Prostate gland (tissue), 2 donors: ENCODE measurements around the gene SIGLEC6.

Experiments used
- CTCF ChIP-seq, 4 experiments: fragments of 200-600 bp in 2 of 4; fragments of 450-650 bp in 2 of 4; sonication (generic) in 2 of 4; IDR thresholded peaks; 1 replicate in 3 of 4; 2 replicates in 1 of 4; pipeline ENCODE4 v1.5.1; 2016 to 2019; ENCODE audit warnings: antibody characterized with exemption in 4 of 4, mild to moderate bottlenecking in 2 of 4, moderate library complexity in 2 of 4
- POLR2A ChIP-seq: fragments of 450-650 bp; IDR thresholded peaks from one replicate; pipeline ENCODE4 v1.6.1; 2016; ENCODE audit warnings: antibody characterized with exemption, mild to moderate bottlenecking

GRCh38 chr19:51480590-51480989, 50.9 kb downstream of the SIGLEC6 start:
- TF ChIP-seq CTCF (IDR thresholded peaks at IDR 0.05) (no peak), POLR2A (no peak)
